Testis (tissue), 3 donors: ENCODE data around the gene CALML5. TPM values are rescaled to one million over a fixed set of nuclear protein-coding genes. Genes with fewer than 3 reads are reported as not detected.

Experiments
- DNase-seq: peaks from one replicate; pipeline ENCODE4 v3.0.0-alpha.2; 2019
- H3K27ac ChIP-seq, 2 donors: fragments of 200-600 bp; sonication (generic); one replicate each; pipeline ENCODE4 v1.5.1; 2019
- H3K27me3 ChIP-seq: fragments of 200-600 bp; sonication (generic); one replicate; pipeline ENCODE4 v1.5.1; 2019
- H3K36me3 ChIP-seq: fragments of 200-600 bp; sonication (generic); one replicate; pipeline ENCODE4 v1.5.1; 2017; ENCODE audit warnings: low read depth; ENCODE audit errors: missing control alignments
- H3K4me1 ChIP-seq: fragments of 200-600 bp; sonication (generic); one replicate; pipeline ENCODE4 v1.5.1; 2019
- H3K4me3 ChIP-seq, 2 donors: fragments of 200-600 bp; sonication (generic); one replicate each; pipeline ENCODE4 v1.5.1; 2017 to 2019
- H3K9me3 ChIP-seq: fragments of 200-600 bp; sonication (generic); one replicate; pipeline ENCODE4 v1.5.1; 2017
- CTCF ChIP-seq, 3 experiments: fragments of 450-650 bp in 2 of 3; fragments of 200-600 bp in 1 of 3; sonication (generic) in 1 of 3; IDR thresholded peaks; one replicate each; pipeline ENCODE4 v1.5.1; 2016 to 2019; ENCODE audit warnings: antibody characterized with exemption in 3 of 3, mild to moderate bottlenecking in 2 of 3, moderate library complexity in 1 of 3
- POLR2A ChIP-seq: fragments of 450-650 bp; IDR thresholded peaks from one replicate; pipeline ENCODE4 v1.6.1; 2017; ENCODE audit warnings: antibody characterized with exemption, mild to moderate bottlenecking, moderate library complexity
- WGBS, 2 donors: methylation state at CpG; one replicate each; pipeline ENCODE4 v1.1.5; 2018; 5-methylcytosine and 5-hydroxymethylcytosine counted together
- intact Hi-C: fragments of 100-400 bp; cut with DNase I; formaldehyde crosslinking; loops from one replicate; pipeline ENCODE4 v1.15.1; 2023; ENCODE audit warnings: low total_unique reads
- polyA plus RNA-seq: library from polyadenylated mRNA; stranded (reverse); fragments of 350-450 nt; fragmentation: Illumina TruSeq; extraction: RNeasy Lipid Tissue Mini Kit (QIAGEN cat#74804); gene quantifications from one replicate; pipeline ENCODE4 v1.2.3, GENCODE V29; 2014; ENCODE audit warnings: low read depth, low replicate concordance; ENCODE audit not compliant: insufficient read depth
- total RNA-seq, 2 donors: library from RNA; depleted of rRNA; stranded (reverse); fragments of >200 nt; gene quantifications; one replicate each; pipeline ENCODE4 v1.2.3, GENCODE V29; 2016

The CALML5 gene
- total and polyA plus RNA-seq, 3 donors from 2014 or later, result 0.50 TPM; not detected in 2

- intact Hi-C loops, result no loop called here
- Histone ChIP-seq H3K4me3 (no peak overlapping the region), H3K36me3 (no peaks in the 10 kb centered on the region), H3K27ac (no peak overlapping the region), H3K9me3 (no peaks in the 10 kb centered on the region), H3K4me1 (peaks cover 21% of the 10 kb centered on the region), H3K27me3 (no peaks in the 10 kb centered on the region)
- WGBS, 2 donors, result 81 to 82% methylated on average over 1 of the region's 1 CpG
- TF ChIP-seq CTCF (IDR thresholded peaks at IDR 0.05) (no peak), POLR2A (no peak)
- DNase-seq, result no peak
Measured at GRCh38 chr10:5543623-5544022, 44.3 kb upstream of the CALML5 start.

DNA sequence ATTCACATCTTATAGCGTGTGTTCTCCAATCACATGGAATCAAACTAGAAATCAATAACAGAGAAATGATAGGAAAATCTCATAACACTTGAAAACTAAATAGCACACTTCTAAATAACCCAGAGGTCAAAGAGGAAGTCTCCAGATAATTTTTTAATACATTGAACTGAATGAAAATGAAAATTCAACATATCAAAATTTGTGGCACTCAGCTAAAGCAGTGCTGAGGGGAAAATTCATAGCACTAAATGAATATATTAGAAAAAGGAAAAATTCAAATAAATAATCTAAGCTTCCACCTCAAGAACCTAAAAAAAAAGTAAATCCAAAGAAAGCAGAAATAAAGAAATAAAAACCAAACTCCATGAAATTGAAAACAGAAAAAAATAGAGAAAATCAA, 42.7 kb upstream of the CALML5 start:
- TF ChIP-seq POLR2A, result no peak
- TF ChIP-seq CTCF (IDR thresholded peaks at IDR 0.05), result no peak
- Histone ChIP-seq H3K27ac (no peak overlapping the region), H3K27me3 (no peaks in the 10 kb centered on the region), H3K4me3 (no peak overlapping the region), H3K9me3 (no peaks in the 10 kb centered on the region), H3K4me1 (peaks cover 7% of the 10 kb centered on the region), H3K36me3 (no peaks in the 10 kb centered on the region)
- DNase-seq, result no peak
- intact Hi-C loops, result no loop called here
- 97 to 100% methylated on average over 1 of the region's 1 CpG for WGBS, 2 donors

- Histone ChIP-seq H3K9me3 (no peaks in the 10 kb centered on the region), H3K4me1 (no peaks in the 10 kb centered on the region), H3K36me3 (no peaks in the 10 kb centered on the region), H3K27ac (no peak overlapping the region), H3K4me3 (no peak overlapping the region), H3K27me3 (no peaks in the 10 kb centered on the region)
- intact Hi-C loops, result no loop called here
- no peak for DNase-seq
- WGBS, 2 donors, result 94 to 99% methylated on average over 3 of the region's 3 CpGs
- TF ChIP-seq CTCF (IDR thresholded peaks at IDR 0.05) (no peak), POLR2A (no peak)
Measured at GRCh38 chr10:5540891-5541290, 41.5 kb upstream of the CALML5 start.

- no peak for TF ChIP-seq POLR2A
- TF ChIP-seq CTCF (IDR thresholded peaks at IDR 0.05), result no peak
- Histone ChIP-seq H3K27me3 (no peaks in the 10 kb centered on the region), H3K9me3 (no peaks in the 10 kb centered on the region), H3K36me3 (no peaks in the 10 kb centered on the region), H3K4me3 (no peak overlapping the region), H3K27ac (no peak overlapping the region), H3K4me1 (peaks cover under 1% of the 10 kb centered on the region)
- DNase-seq, result no peak
- intact Hi-C loops, result no loop called here
- WGBS, 2 donors, result 92 to 94% methylated on average over 9 of the region's 9 CpGs
Measured at GRCh38 chr10:5540080-5540479, 40.7 kb upstream of the CALML5 start.

DNA sequence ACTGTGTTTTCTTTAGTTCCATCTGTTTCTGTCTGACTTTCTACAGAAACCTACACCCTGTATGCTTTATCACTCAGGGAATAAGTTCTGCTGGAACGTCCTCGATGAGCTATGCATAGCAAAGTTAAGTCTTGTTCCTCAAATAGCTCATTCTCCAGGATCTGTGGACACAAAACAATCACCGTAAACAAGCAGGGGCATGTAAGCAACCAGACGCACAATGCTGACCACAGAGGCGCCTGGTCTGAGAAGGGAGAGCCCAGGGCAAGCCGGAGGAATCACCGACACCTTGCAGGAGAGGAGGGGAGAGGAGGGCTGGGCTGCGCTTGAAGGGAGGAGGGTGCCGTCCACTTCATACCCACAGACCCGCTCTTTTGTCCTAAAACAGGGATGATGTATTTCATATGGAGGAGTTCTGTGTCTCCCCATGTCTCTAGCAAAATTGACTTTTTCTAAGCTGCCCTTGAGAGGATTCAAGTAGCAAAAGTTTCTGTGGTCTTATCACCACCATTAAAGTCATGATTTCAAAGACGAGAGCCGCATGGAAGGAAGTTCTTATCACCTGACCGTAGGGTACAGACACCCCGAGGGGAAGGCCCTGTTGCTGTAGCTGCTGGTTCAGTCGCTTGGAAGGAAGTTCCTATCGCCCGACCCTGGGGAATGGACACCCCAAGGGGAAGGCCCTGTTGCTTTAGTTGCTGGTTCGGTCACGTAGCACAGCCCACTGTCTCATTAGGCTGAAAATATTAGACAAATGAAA, 39.7 kb upstream of the CALML5 start:
- WGBS, 2 donors, result 73 to 84% methylated on average over 19 of the region's 19 CpGs

More for the DNA sequence above, 39.7 kb upstream of the CALML5 start:
- no peak for TF ChIP-seq POLR2A
- no peak for TF ChIP-seq CTCF (IDR thresholded peaks at IDR 0.05)
- no peaks in the 10 kb centered on the region for H3K9me3 ChIP-seq
- intact Hi-C loops, result no loop called here
- H3K27ac ChIP-seq, result no peak overlapping the region
- no peak for DNase-seq
- H3K36me3 ChIP-seq, result no peaks in the 10 kb centered on the region
- H3K27me3 ChIP-seq, result no peaks in the 10 kb centered on the region
- peaks cover 8% of the 10 kb centered on the region for H3K4me1 ChIP-seq
- no peak overlapping the region for H3K4me3 ChIP-seq
